Ishikawa (cell line): ENCODE data around the gene SEMA4A.

Experiments used
- TEAD4 ChIP-seq: IDR thresholded peaks from 2 replicates; pipeline ENCODE4 v1.6.1; 2012
- YY1 ChIP-seq: IDR thresholded peaks from 2 replicates; pipeline ENCODE4 v1.6.1; 2012; ENCODE audit warnings: low read depth

GRCh38 chr1:156130578-156130942, 22.8 kb upstream of the SEMA4A start:
- no peak for TF ChIP-seq YY1
- TF ChIP-seq TEAD4, result no peak
